KG1 (cell line): ENCODE results near the gene HEPHL1.
"Not testable (repeated sequence)": the region's sequence is repeated elsewhere in the genome, so short reads cannot be mapped to it uniquely, and the experiment has no call there.

Source experiments
- DNase-seq: peaks from one replicate; lab custom pipeline; 2025; lab: John Stamatoyannopoulos, UW

HEPHL1 gene

GRCh38 chr11:94084164-94084563 is 63.0 kb downstream of the HEPHL1 start:
- no peak for DNase-seq

GRCh38 chr11:94088906-94089305 is 67.8 kb downstream of the HEPHL1 start:
- DNase-seq = no peak

- no peak for DNase-seq
Observed at GRCh38 chr11:94089341-94089740, 68.2 kb downstream of the HEPHL1 start.

- no peak for DNase-seq
Observed at GRCh38 chr11:94090401-94090800, 69.2 kb downstream of the HEPHL1 start.

GRCh38 chr11:94091091-94091490 is 69.9 kb downstream of the HEPHL1 start:
- no peak for DNase-seq

GRCh38 chr11:94100253-94100652 is 79.1 kb downstream of the HEPHL1 start:
- no peak for DNase-seq

- DNase-seq = no peak
Observed at GRCh38 chr11:94103471-94103870, 82.3 kb downstream of the HEPHL1 start.

- DNase-seq = no peak
Observed at GRCh38 chr11:94104734-94105133, 83.6 kb downstream of the HEPHL1 start.

- no peak for DNase-seq
Observed at GRCh38 chr11:94106716-94107115, 85.6 kb downstream of the HEPHL1 start.

GRCh38 chr11:94107363-94107762 is 86.2 kb downstream of the HEPHL1 start:
- no peak for DNase-seq

GRCh38 chr11:94111241-94111640 is 90.1 kb downstream of the HEPHL1 start:
- no peak for DNase-seq

GRCh38 chr11:94111660-94112059 is 90.5 kb downstream of the HEPHL1 start:
- no peak for DNase-seq

GRCh38 chr11:94112206-94112953 is 91.2 kb downstream of the HEPHL1 start:
- no peak for DNase-seq

- no peak for DNase-seq
Observed at GRCh38 chr11:94117197-94117574, 96.0 kb downstream of the HEPHL1 start.

- no peak for DNase-seq
Observed at GRCh38 chr11:94117871-94118270, 96.7 kb downstream of the HEPHL1 start.

GRCh38 chr11:94119676-94120075 is 98.5 kb downstream of the HEPHL1 start:
- DNase-seq = not testable (repeated sequence)

GRCh38 chr11:94120516-94120915 is 99.4 kb downstream of the HEPHL1 start:
- DNase-seq = not testable (repeated sequence)

GRCh38 chr11:94120946-94121345 is 99.8 kb downstream of the HEPHL1 start:
- no peak for DNase-seq

GRCh38 chr11:94125407-94126115 is 104.4 kb downstream of the HEPHL1 start:
- DNase-seq = no peak

GRCh38 chr11:94127638-94128037 is 106.5 kb downstream of the HEPHL1 start:
- no peak for DNase-seq

GRCh38 chr11:94128291-94128745 is 107.2 kb downstream of the HEPHL1 start:
- peak; percentile 81 for DNase-seq

GRCh38 chr11:94128746-94129511 is 107.8 kb downstream of the HEPHL1 start, which contains the start of gene PANX1:
Gene PANX1 (plus strand): TSS chr11:94128841. CDS start chr11:94129313, 472 bp downstream.
- DNase-seq = peak; percentile 94
